GM12878 (cell line): ENCODE measurements around the gene DNAJC6. TPM values are rescaled to one million over a fixed set of nuclear protein-coding genes. Genes with fewer than 3 reads are reported as not detected.

Experiments
- ATAC-seq: fragments of 200-7000 bp; cut with Tn5 transposase; 3 replicates; pipeline ENCODE4 v1.9.1; 2020; ENCODE audit warnings: mild to moderate bottlenecking, moderate library complexity
- BruUV-seq: library from RNA; stranded (reverse); fragments of 400-500 nt; replicated peaks from 2 replicates; lab custom pipeline; 2021; lab: Mats Ljungman, UMichigan
- CTCF ChIA-PET: fragments of 300-600 bp; sonication (Branson Sonifier 250); formaldehyde crosslinking; extraction: SDS; loops from one replicate; lab custom pipeline; 2021; ENCODE audit warnings: inconsistent platforms; lab: Yijun Ruan, JAX
- POLR2A ChIA-PET: fragments of 350-600 bp; formaldehyde crosslinking; extraction: SDS; loops from one replicate; lab custom pipeline; 2021; ENCODE audit warnings: inconsistent platforms; lab: Charles Lee
- RAD21 ChIA-PET: fragments of 300-600 bp; sonication (Branson Sonifier 250); formaldehyde crosslinking; loops from one replicate; lab custom pipeline; 2023; ENCODE audit warnings: antibody characterized with exemption; ENCODE audit not compliant: unreplicated experiment; lab: Charles Lee
- SMC1A ChIA-PET: fragments of 300-600 bp; sonication (Branson Sonifier 250); formaldehyde crosslinking; loops from one replicate; lab custom pipeline; 2023; ENCODE audit not compliant: unreplicated experiment, uncharacterized antibody; lab: Charles Lee
- DNase-seq: peaks from one replicate; pipeline ENCODE4 v3.0.0-alpha.2; 2011; ENCODE audit warnings: low read depth, low spot score
- FAIRE-seq: peaks from 3 replicates; lab custom pipeline; 2011; peaks lifted over from hg19 to GRCh38; lab: Jason Lieb, UNC
- H2AFZ ChIP-seq: 2 replicates; pipeline ENCODE4 v1.6.0; 2011; ENCODE audit warnings: low read depth, low read length, control low read depth; ENCODE audit not compliant: control insufficient read depth
- H3K27ac ChIP-seq: 2 replicates; pipeline ENCODE4 v1.5.1; 2011; ENCODE audit warnings: control low read depth; ENCODE audit not compliant: control insufficient read depth, insufficient read depth
- H3K27me3 ChIP-seq, 2 experiments: replicated peaks in 1 of 2; 2 replicates each; pipeline versions ENCODE4 v1.6.0 to v1.6.1; 2011; ENCODE audit warnings: low read length in 1 of 2; ENCODE audit not compliant: control insufficient read depth in 2 of 2, insufficient read depth in 2 of 2
- H3K36me3 ChIP-seq, 2 experiments: 2 replicates each; pipeline ENCODE4 v1.5.1; 2011; ENCODE audit warnings: low read length in 1 of 2; ENCODE audit not compliant: control insufficient read depth in 2 of 2, insufficient read depth in 2 of 2
- H3K4me1 ChIP-seq: 2 replicates; pipeline ENCODE4 v1.6.1; 2011; ENCODE audit warnings: mild to moderate bottlenecking, low read length, moderate library complexity, mixed read lengths; ENCODE audit not compliant: control insufficient read depth, insufficient read depth
- H3K4me2 ChIP-seq: 2 replicates; pipeline ENCODE4 v1.6.0; 2011; ENCODE audit warnings: control low read depth; ENCODE audit not compliant: control insufficient read depth, insufficient read depth
- H3K4me3 ChIP-seq: fragments of 200-600 bp; sonication (generic); 2 replicates; pipeline ENCODE4 v1.5.1; 2016
- H3K79me2 ChIP-seq: 2 replicates; pipeline ENCODE4 v1.6.0; 2011; ENCODE audit warnings: low read length; ENCODE audit not compliant: control insufficient read depth, insufficient read depth
- H3K9ac ChIP-seq: 2 replicates; pipeline ENCODE4 v1.8.0; 2011; ENCODE audit warnings: low read length, control low read depth, mixed read lengths; ENCODE audit not compliant: control insufficient read depth, insufficient read depth
- H3K9me3 ChIP-seq: replicated peaks from 3 replicates; pipeline ENCODE4 v1.5.1; 2011; ENCODE audit warnings: mild to moderate bottlenecking, low read length; ENCODE audit not compliant: control insufficient read depth, insufficient read depth
- H4K20me1 ChIP-seq: 2 replicates; pipeline ENCODE4 v1.6.0; 2011; ENCODE audit not compliant: control insufficient read depth, insufficient read depth
- BCLAF1 ChIP-seq: fragments of 450-650 bp; IDR thresholded peaks from 2 replicates; pipeline ENCODE4 v1.6.1; 2017; ENCODE audit warnings: antibody characterized with exemption, mild to moderate bottlenecking, moderate library complexity
- BMI1 ChIP-seq: fragments of 450-650 bp; IDR thresholded peaks from 2 replicates; pipeline ENCODE4 v1.6.1; 2016; ENCODE audit warnings: mild to moderate bottlenecking, moderate library complexity, borderline replicate concordance
- BRCA1 ChIP-seq: IDR thresholded peaks from 2 replicates; pipeline ENCODE4 v1.6.1; 2011; ENCODE audit warnings: low read depth, low read length, improper control_type of control experiment
- CHD4 ChIP-seq: fragments of 200-600 bp; sonication (generic); IDR thresholded peaks from 2 replicates; pipeline ENCODE4 v1.6.1; 2016; ENCODE audit warnings: mild to moderate bottlenecking
- CREB1 ChIP-seq: IDR thresholded peaks from 2 replicates; pipeline ENCODE4 v1.6.1; 2012; ENCODE audit warnings: low read depth, mild to moderate bottlenecking, inconsistent platforms
- CTCF ChIP-seq, 3 experiments: IDR thresholded peaks in 2 of 3; conservative IDR thresholded peaks in 1 of 3; 2 replicates each; pipeline ENCODE4 v1.5.1; 2011; ENCODE audit warnings: low read depth in 3 of 3, low read length in 3 of 3, mild to moderate bottlenecking in 3 of 3, control low read depth in 2 of 3, moderate library complexity in 2 of 3, inconsistent platforms in 1 of 3, mixed read lengths in 1 of 3; ENCODE audit not compliant: control insufficient read depth in 2 of 3, insufficient read depth in 1 of 3; ENCODE audit errors: extremely low read depth in 1 of 3
- EGR1 ChIP-seq, 2 experiments: IDR thresholded peaks; 1 replicate in 1 of 2; 2 replicates in 1 of 2; pipeline ENCODE4 v1.6.1; 2011 to 2012; ENCODE audit warnings: low read depth in 2 of 2, low read length in 2 of 2, borderline replicate concordance in 1 of 2, mild to moderate bottlenecking in 1 of 2, moderate library complexity in 1 of 2
- KDM1A ChIP-seq: fragments of 200-600 bp; sonication (generic); IDR thresholded peaks from 2 replicates; pipeline ENCODE4 v1.6.1; 2016; ENCODE audit warnings: borderline replicate concordance
- MEF2A ChIP-seq: IDR thresholded peaks from 2 replicates; pipeline ENCODE4 v1.6.1; 2011; ENCODE audit warnings: low read depth, mild to moderate bottlenecking, low read length, moderate library complexity; ENCODE audit not compliant: insufficient read depth
- MEF2B ChIP-seq: fragments of 450-650 bp; IDR thresholded peaks from 2 replicates; pipeline ENCODE4 v1.6.1; 2018; ENCODE audit warnings: mild to moderate bottlenecking, moderate library complexity; ENCODE audit not compliant: partially characterized antibody, poor library complexity, severe bottlenecking
- MTA2 ChIP-seq: fragments of 450-650 bp; IDR thresholded peaks from 2 replicates; pipeline ENCODE4 v1.6.1; 2016; ENCODE audit warnings: low read depth, mild to moderate bottlenecking, moderate library complexity
- MYB ChIP-seq: fragments of 150-350 bp; IDR thresholded peaks from 2 replicates; pipeline ENCODE4 v1.6.1; 2014; ENCODE audit warnings: mild to moderate bottlenecking, low read depth, low read length, borderline replicate concordance
- PAX5 ChIP-seq: IDR thresholded peaks from 2 replicates; pipeline ENCODE4 v1.6.1; 2011; ENCODE audit warnings: low read depth, low read length, borderline replicate concordance
- PML ChIP-seq: IDR thresholded peaks from 2 replicates; pipeline ENCODE4 v1.6.1; 2012; ENCODE audit warnings: low read length, inconsistent platforms
- POU2F2 ChIP-seq: IDR thresholded peaks from 3 replicates; pipeline ENCODE4 v1.6.1; 2011; ENCODE audit warnings: low read depth, mild to moderate bottlenecking, low read length, borderline replicate concordance
- SMC3 ChIP-seq: IDR thresholded peaks from 2 replicates; pipeline ENCODE4 v1.6.1; 2011; ENCODE audit warnings: low read length, improper control_type of control experiment, borderline replicate concordance
- TBL1XR1 ChIP-seq: IDR thresholded peaks from 2 replicates; pipeline ENCODE4 v1.6.1; 2012; ENCODE audit warnings: low read depth, low read length, improper control_type of control experiment
- TCF7 ChIP-seq: IDR thresholded peaks from 2 replicates; pipeline ENCODE4 v1.6.1; 2014; ENCODE audit warnings: antibody characterized with exemption, borderline replicate concordance
- in situ Hi-C: fragments of 300-500 bp; cut with MboI; formaldehyde crosslinking; loops from 9 replicates; pipeline ENCODE4 v1.14.3; 2018; ENCODE audit warnings: mixed read lengths
- intact Hi-C: fragments of 100-400 bp; cut with micrococcal nuclease; formaldehyde crosslinking; loops from one replicate; pipeline ENCODE4 v1.14.2; 2022; ENCODE audit not compliant: unreplicated experiment
- polyA plus RNA-seq, 11 experiments: library from polyadenylated mRNA; depleted of rRNA in 4 of 11; unstranded in 6 of 11; stranded (reverse) in 5 of 11; fragments of >200 nt; fragmentation: Nextera tagmentation in 4 of 11; fragmentation: Illumina TruSeq in 1 of 11; extraction: Ambion mirVana in 4 of 11; extraction: Trizol in 1 of 11; gene quantifications; 1 replicate in 1 of 11; 2 replicates in 10 of 11; pipeline versions ENCODE4 v1.2.1 to v1.2.3, GENCODE V29; 2011 to 2016; ENCODE audit warnings: inconsistent platforms in 2 of 11, missing spikeins in 2 of 11, low read depth in 1 of 11
- total RNA-seq, 4 experiments: library from RNA; depleted of rRNA in 3 of 4; stranded (reverse); fragments of >200 nt in 3 of 4; fragmentation: Illumina TruSeq in 1 of 4; extraction: Trizol in 1 of 4; gene quantifications; 2 replicates each; pipeline versions ENCODE4 v1.2.1 to v1.2.3, GENCODE V29; 2013 to 2021
- TF ChIP-seq, protein P1 (sequence below): fragments of 450-650 bp; IDR thresholded peaks from 2 replicates; pipeline ENCODE4 v1.6.1; 2018; ENCODE audit warnings: borderline replicate concordance, mild to moderate bottlenecking; ENCODE audit not compliant: partially characterized antibody

The DNAJC6 gene
- total and polyA plus RNA-seq, 10 of the 15 experiments (the other 5 are each of a cell fraction or from before 2014, with no cell fraction given), result 0.08 to 4.3 (median 2.7) TPM

DNA sequence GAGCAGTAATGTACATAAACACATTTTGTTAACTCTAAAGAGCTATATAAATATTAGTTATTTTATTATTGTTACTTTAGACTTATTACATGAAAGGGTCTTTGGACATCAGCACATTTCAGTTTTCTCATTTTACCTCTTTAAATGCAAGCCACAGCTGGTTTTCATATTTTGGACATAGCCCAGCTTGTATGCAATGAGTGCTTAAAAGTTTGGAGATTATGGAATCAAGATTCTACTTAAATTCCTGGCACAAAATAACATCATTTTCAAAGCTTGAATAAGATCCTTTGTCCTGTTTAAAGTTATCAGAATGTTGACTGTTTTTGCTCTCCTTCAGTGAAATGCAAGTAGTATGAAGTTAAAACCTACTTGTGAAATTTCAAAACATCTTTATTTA, 95.6 kb downstream of the DNAJC6 start:
- H3K4me3 ChIP-seq, result no peak overlapping the region
- RAD21 ChIA-PET, result no interaction called here
- in situ Hi-C loops, result no loop called here
- DNase-seq (no peak), ATAC-seq (no peak), FAIRE-seq (no peak)
- H3K4me2 ChIP-seq, result no peak overlapping the region
- CTCF ChIA-PET, result no interaction called here
- H3K27ac ChIP-seq, result no peak overlapping the region
- intact Hi-C loops, result no loop called here
- H3K4me1 ChIP-seq, result no peaks in the 10 kb centered on the region
- no TSS peak for BruUV-seq
- no peak overlapping the region for H2AFZ ChIP-seq
- SMC1A ChIA-PET, result interaction anchor here (1.0 to 1.3 kb wide), 2 partner anchors 11 to 184 kb away, joined by 3 to 5 read pairs; no protein-coding TSS in a partner anchor
- H3K79me2 ChIP-seq, result no peaks in the 10 kb centered on the region
- H3K9ac ChIP-seq, result no peak overlapping the region
- POLR2A ChIA-PET, result interaction anchor here (0.6 kb wide), 1 partner anchor 163 kb away, joined by 5 read pairs; no protein-coding TSS in a partner anchor
- no peaks in the 10 kb centered on the region for H3K27me3 ChIP-seq
- H3K36me3 ChIP-seq, result no peaks in the 10 kb centered on the region
- H4K20me1 ChIP-seq, result no peaks in the 10 kb centered on the region; the same call in 1 of the 2 replicates
- H3K9me3 ChIP-seq, result no peaks in the 10 kb centered on the region
- no peak for TF ChIP-seq SMC3
- no peak for TF ChIP-seq POU2F2
- TF ChIP-seq PML, result no peak
- no peak for TF ChIP-seq BRCA1
- TF ChIP-seq MYB, result no peak
- TF ChIP-seq BMI1, result no peak
- no peak for TF ChIP-seq BCLAF1
- TF ChIP-seq TBL1XR1, result no peak
- TF ChIP-seq TCF7, result no peak
- TF ChIP-seq CREB1, result no peak
- no peak for TF ChIP-seq CHD4
- TF ChIP-seq KDM1A, result no peak
- TF ChIP-seq, protein P1, sequence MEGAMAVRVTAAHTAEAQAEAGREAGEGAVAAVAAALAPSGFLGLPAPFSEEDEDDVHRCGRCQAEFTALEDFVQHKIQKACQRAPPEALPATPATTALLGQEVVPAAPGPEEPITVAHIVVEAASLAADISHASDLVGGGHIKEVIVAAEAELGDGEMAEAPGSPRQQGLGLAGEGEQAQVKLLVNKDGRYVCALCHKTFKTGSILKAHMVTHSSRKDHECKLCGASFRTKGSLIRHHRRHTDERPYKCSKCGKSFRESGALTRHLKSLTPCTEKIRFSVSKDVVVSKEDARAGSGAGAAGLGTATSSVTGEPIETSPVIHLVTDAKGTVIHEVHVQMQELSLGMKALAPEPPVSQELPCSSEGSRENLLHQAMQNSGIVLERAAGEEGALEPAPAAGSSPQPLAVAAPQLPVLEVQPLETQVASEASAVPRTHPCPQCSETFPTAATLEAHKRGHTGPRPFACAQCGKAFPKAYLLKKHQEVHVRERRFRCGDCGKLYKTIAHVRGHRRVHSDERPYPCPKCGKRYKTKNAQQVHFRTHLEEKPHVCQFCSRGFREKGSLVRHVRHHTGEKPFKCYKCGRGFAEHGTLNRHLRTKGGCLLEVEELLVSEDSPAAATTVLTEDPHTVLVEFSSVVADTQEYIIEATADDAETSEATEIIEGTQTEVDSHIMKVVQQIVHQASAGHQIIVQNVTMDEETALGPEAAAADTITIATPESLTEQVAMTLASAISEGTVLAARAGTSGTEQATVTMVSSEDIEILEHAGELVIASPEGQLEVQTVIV, result no peak
- no peak for TF ChIP-seq CTCF (IDR thresholded peaks at IDR 0.05 in 2 of 3, conservative IDR thresholded peaks at IDR 0.05 in 1 of 3; ENCODE audit: control insufficient read depth in 2 of 3, extremely low read depth in 1 of 3, insufficient read depth in 1 of 3, low read depth in 3 of 3, low read length in 3 of 3)
- no peak for TF ChIP-seq EGR1 (IDR thresholded peaks at IDR 0.05; ENCODE audit: borderline replicate concordance in 1 of 2, low read depth in 2 of 2, low read length in 2 of 2)
- no peak for TF ChIP-seq MEF2B
- TF ChIP-seq PAX5, result no peak
- TF ChIP-seq MTA2, result no peak
- no peak for TF ChIP-seq MEF2A
